ENCODE data around the gene GPER1.

GPER1 gene

DNA sequence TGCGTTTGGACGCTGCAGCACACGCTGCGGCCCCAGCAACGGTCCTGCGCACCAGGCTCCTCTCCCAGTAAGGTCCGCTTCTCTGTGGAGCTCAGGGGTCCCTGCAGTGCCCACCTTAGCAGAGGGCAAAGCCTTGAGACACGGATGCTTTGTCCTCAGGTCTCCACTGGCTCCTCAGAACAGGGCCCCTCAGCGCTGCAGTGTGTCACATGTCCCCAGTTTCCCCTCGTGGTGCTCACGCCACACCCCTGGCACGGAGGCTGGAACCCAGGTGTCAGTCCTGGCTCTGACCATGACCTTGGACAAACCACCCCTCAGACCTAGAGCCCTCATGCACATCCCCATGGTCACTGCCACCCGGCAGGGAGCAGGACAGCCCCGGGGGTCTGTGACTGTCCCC is 19.9 kb upstream of the GPER1 start:
- no peaks in the 10 kb centered on the region for H3K9me2 ChIP-seq (replicated peaks; ENCODE audit: insufficient read depth, low read length)
- no peaks in the 10 kb centered on the region for H3K36me3 ChIP-seq (ENCODE audit: low read length)
- H3F3A ChIP-seq (ENCODE audit: insufficient read depth), result 0 out of 2 replicates have a peak, but pooled peaks cover 2% of the 10 kb centered on the region
- H3K9ac ChIP-seq (ENCODE audit: low read length), result no peak overlapping the region
- no peaks in the 10 kb centered on the region for H3K27me3 ChIP-seq (ENCODE audit: low read length)
- no peak overlapping the region for H3K4me3 ChIP-seq (ENCODE audit: insufficient read depth, low read length, poor library complexity, severe bottlenecking)
- H3K27ac ChIP-seq (ENCODE audit: low read depth, low read length), result no peak overlapping the region
- no peak overlapping the region for H3K4me2 ChIP-seq (ENCODE audit: low read depth, low read length, poor library complexity, severe bottlenecking)
- H3K9me3 ChIP-seq (ENCODE audit: insufficient read depth, low read length), result peaks cover 9% of the 10 kb centered on the region; the same call in 1 of the 2 replicates
- TF ChIP-seq CTCF (IDR thresholded peaks at IDR 0.05; ENCODE audit: insufficient read depth, low read length, poor library complexity, severe bottlenecking) (no peak), EZH2phosphoT487 (conservative IDR thresholded peaks at IDR 0.05; ENCODE audit: low read length) (no peak)
- H3K79me2 ChIP-seq (ENCODE audit: insufficient read depth, low read length), result no peaks in the 10 kb centered on the region
- H2AFZ ChIP-seq (ENCODE audit: low read depth, low read length, severe bottlenecking), result no peak overlapping the region
- H4K20me1 ChIP-seq (ENCODE audit: low read depth, low read length), result no peaks in the 10 kb centered on the region

GRCh38 chr7:1068619-1069018 is 19.3 kb upstream of the GPER1 start:
- H3K9ac ChIP-seq (ENCODE audit: low read length), result no peak overlapping the region
- no peak overlapping the region for H3K4me2 ChIP-seq (ENCODE audit: low read depth, low read length, poor library complexity, severe bottlenecking)
- no peak overlapping the region for H2AFZ ChIP-seq (ENCODE audit: low read depth, low read length, severe bottlenecking)
- 0 out of 2 replicates have a peak, but pooled peaks cover 2% of the 10 kb centered on the region for H3F3A ChIP-seq (ENCODE audit: insufficient read depth)
- TF ChIP-seq CTCF (IDR thresholded peaks at IDR 0.05; ENCODE audit: insufficient read depth, low read length, poor library complexity, severe bottlenecking), result no peak
- TF ChIP-seq EZH2phosphoT487 (conservative IDR thresholded peaks at IDR 0.05; ENCODE audit: low read length), result no peak
- H4K20me1 ChIP-seq (ENCODE audit: low read depth, low read length), result no peaks in the 10 kb centered on the region
- no peaks in the 10 kb centered on the region for H3K27me3 ChIP-seq (ENCODE audit: low read length)
- H3K79me2 ChIP-seq (ENCODE audit: insufficient read depth, low read length), result no peaks in the 10 kb centered on the region
- H3K9me3 ChIP-seq (ENCODE audit: insufficient read depth, low read length), result peaks cover 9% of the 10 kb centered on the region; the same call in 1 of the 2 replicates
- no peaks in the 10 kb centered on the region for H3K36me3 ChIP-seq (ENCODE audit: low read length)
- H3K4me3 ChIP-seq (ENCODE audit: insufficient read depth, low read length, poor library complexity, severe bottlenecking), result no peak overlapping the region
- H3K9me2 ChIP-seq (replicated peaks; ENCODE audit: insufficient read depth, low read length), result no peaks in the 10 kb centered on the region
- no peak overlapping the region for H3K27ac ChIP-seq (ENCODE audit: low read depth, low read length)

DNA sequence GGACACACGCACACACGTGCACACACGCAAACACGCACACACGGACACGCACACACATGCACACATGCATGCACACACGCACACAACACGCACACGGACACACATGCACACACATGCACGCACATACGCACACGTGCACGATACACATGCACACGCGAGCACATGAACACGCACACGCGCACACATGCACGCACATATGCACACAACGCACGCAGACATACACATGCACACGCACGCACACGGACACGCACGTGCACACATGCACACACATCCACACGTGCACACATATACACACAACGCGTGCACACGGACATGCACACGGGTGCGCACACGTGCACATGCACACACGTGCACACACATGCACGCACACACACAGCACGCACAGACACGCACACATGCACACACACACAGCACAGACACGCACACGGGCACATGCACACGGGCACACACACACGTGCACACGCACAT is 17.3 kb upstream of the GPER1 start:
- no peaks in the 10 kb centered on the region for H3K36me3 ChIP-seq (ENCODE audit: low read length)
- H3K4me2 ChIP-seq (ENCODE audit: low read depth, low read length, poor library complexity, severe bottlenecking), result no peak overlapping the region
- H2AFZ ChIP-seq (ENCODE audit: low read depth, low read length, severe bottlenecking), result no peak overlapping the region
- H3F3A ChIP-seq (ENCODE audit: insufficient read depth), result 0 out of 2 replicates have a peak, but pooled peaks cover 2% of the 10 kb centered on the region
- no peak overlapping the region for H3K9ac ChIP-seq (ENCODE audit: low read length)
- TF ChIP-seq CTCF (IDR thresholded peaks at IDR 0.05; ENCODE audit: insufficient read depth, low read length, poor library complexity, severe bottlenecking) (no peak), EZH2phosphoT487 (conservative IDR thresholded peaks at IDR 0.05; ENCODE audit: low read length) (no peak)
- H3K4me3 ChIP-seq (ENCODE audit: insufficient read depth, low read length, poor library complexity, severe bottlenecking), result no peak overlapping the region
- H3K27ac ChIP-seq (ENCODE audit: low read depth, low read length), result no peak overlapping the region
- H3K27me3 ChIP-seq (ENCODE audit: low read length), result no peaks in the 10 kb centered on the region
- H3K9me2 ChIP-seq (replicated peaks; ENCODE audit: insufficient read depth, low read length), result no peaks in the 10 kb centered on the region
- peaks cover 9% of the 10 kb centered on the region; the same call in 1 of the 2 replicates for H3K9me3 ChIP-seq (ENCODE audit: insufficient read depth, low read length)
- H4K20me1 ChIP-seq (ENCODE audit: low read depth, low read length), result no peaks in the 10 kb centered on the region
- no peaks in the 10 kb centered on the region for H3K79me2 ChIP-seq (ENCODE audit: insufficient read depth, low read length)

All from SU-DHL-6 (cell line).